ENCODE measurements around the gene LGI4.

Gene LGI4

GRCh38 chr19:35169221-35169995 lies 34.5 kb upstream of the LGI4 start:
- Histone ChIP-seq H3K27ac (no peak overlapping the region), H3K4me3 (no peak overlapping the region), H3K4me2 (no peak overlapping the region), H3K36me3 (peaks cover 85% of the 10 kb centered on the region), H3K4me1 (peaks cover 10% of the 10 kb centered on the region), H3K9ac (no peak overlapping the region), H4K20me1 (no peaks in the 10 kb centered on the region), H3K9me3 (peaks cover 23% of the 10 kb centered on the region), H3K27me3 (no peaks in the 10 kb centered on the region)
- no peak for TF ChIP-seq Cebpa-rat (IDR thresholded peaks at IDR 0.05)

- TF ChIP-seq Cebpa-rat (IDR thresholded peaks at IDR 0.05) = no peak
- Histone ChIP-seq H3K9ac (no peak overlapping the region), H3K4me1 (peaks cover 10% of the 10 kb centered on the region), H3K27ac (no peak overlapping the region), H3K4me3 (no peak overlapping the region), H4K20me1 (no peaks in the 10 kb centered on the region), H3K4me2 (no peak overlapping the region), H3K36me3 (peaks cover 97% of the 10 kb centered on the region), H3K27me3 (no peaks in the 10 kb centered on the region), H3K9me3 (peaks cover 35% of the 10 kb centered on the region)
These were observed 33.3 kb upstream of the LGI4 start for GRCh38 chr19:35168196-35168595.

GRCh38 chr19:35167251-35168119 lies 32.6 kb upstream of the LGI4 start:
- Histone ChIP-seq H4K20me1 (no peaks in the 10 kb centered on the region), H3K36me3 (peaks cover 97% of the 10 kb centered on the region), H3K4me3 (no peak overlapping the region), H3K9ac (peak overlapping the region; percentile 23; the same call in 1 of the 2 replicates), H3K4me1 (peaks cover 10% of the 10 kb centered on the region), H3K9me3 (peaks cover 42% of the 10 kb centered on the region), H3K27me3 (no peaks in the 10 kb centered on the region), H3K4me2 (peak overlapping the region; percentile 22; the same call in 1 of the 2 replicates), H3K27ac (no peak overlapping the region)
- no peak for TF ChIP-seq Cebpa-rat (IDR thresholded peaks at IDR 0.05)

GRCh38 chr19:35166100-35167063 lies 31.5 kb upstream of the LGI4 start:
- peak overlapping the region; percentile 23; the same call in 1 of the 2 replicates for H3K9ac ChIP-seq
- no peaks in the 10 kb centered on the region for H3K27me3 ChIP-seq

GRCh38 chr19:35165200-35166058 lies 30.6 kb upstream of the LGI4 start:
- Histone ChIP-seq H3K36me3 (peaks cover 96% of the 10 kb centered on the region), H3K9ac (no peak overlapping the region), H3K27me3 (no peaks in the 10 kb centered on the region), H3K4me3 (no peak overlapping the region), H3K4me2 (no peak overlapping the region), H3K4me1 (peaks cover 28% of the 10 kb centered on the region), H4K20me1 (peaks cover 7% of the 10 kb centered on the region), H3K9me3 (peaks cover 53% of the 10 kb centered on the region), H3K27ac (no peak overlapping the region)
- no peak for TF ChIP-seq Cebpa-rat (IDR thresholded peaks at IDR 0.05)

More at GRCh38 chr19:35166100-35167063, 31.5 kb upstream of the LGI4 start:
- peaks cover 19% of the 10 kb centered on the region for H3K4me1 ChIP-seq
- H3K9me3 ChIP-seq = peaks cover 52% of the 10 kb centered on the region
- no peak overlapping the region for H3K4me3 ChIP-seq
- no peaks in the 10 kb centered on the region for H4K20me1 ChIP-seq
- H3K4me2 ChIP-seq = no peak overlapping the region; the same call in 1 of the 2 replicates
- no peak for TF ChIP-seq Cebpa-rat (IDR thresholded peaks at IDR 0.05)
- no peak overlapping the region for H3K27ac ChIP-seq
- H3K36me3 ChIP-seq = peaks cover 97% of the 10 kb centered on the region

GRCh38 chr19:35164418-35164817 lies 29.6 kb upstream of the LGI4 start:
- H3K27ac ChIP-seq = no peak overlapping the region
- TF ChIP-seq Cebpa-rat (IDR thresholded peaks at IDR 0.05) = no peak
- H3K9me3 ChIP-seq = peaks cover 53% of the 10 kb centered on the region
- H3K27me3 ChIP-seq = no peaks in the 10 kb centered on the region
- H4K20me1 ChIP-seq = peaks cover 17% of the 10 kb centered on the region
- H3K4me2 ChIP-seq = no peak overlapping the region
- H3K36me3 ChIP-seq = peaks cover 95% of the 10 kb centered on the region
- no peak overlapping the region for H3K9ac ChIP-seq
- H3K4me3 ChIP-seq = no peak overlapping the region
- peaks cover 38% of the 10 kb centered on the region for H3K4me1 ChIP-seq

- Histone ChIP-seq H4K20me1 (peaks cover 33% of the 10 kb centered on the region), H3K36me3 (peaks cover 95% of the 10 kb centered on the region), H3K4me3 (no peak overlapping the region), H3K27me3 (no peaks in the 10 kb centered on the region), H3K9me3 (peaks cover 53% of the 10 kb centered on the region), H3K4me2 (no peak overlapping the region), H3K4me1 (peaks cover 55% of the 10 kb centered on the region), H3K9ac (no peak overlapping the region), H3K27ac (no peak overlapping the region)
- TF ChIP-seq Cebpa-rat (IDR thresholded peaks at IDR 0.05) = no peak
These were observed 27.8 kb upstream of the LGI4 start for GRCh38 chr19:35162471-35163326.

GRCh38 chr19:35161434-35161743 lies 26.5 kb upstream of the LGI4 start:
- peak overlapping the region; percentile 59; the same call in 1 of the 2 replicates for H3K27ac ChIP-seq
- peak overlapping the region; percentile 5; the same call in 1 of the 2 replicates for H3K4me3 ChIP-seq
- peaks cover 58% of the 10 kb centered on the region for H3K4me1 ChIP-seq
- H3K27me3 ChIP-seq = no peaks in the 10 kb centered on the region
- TF ChIP-seq Cebpa-rat (IDR thresholded peaks at IDR 0.05) = no peak
- peak overlapping the region; percentile 100 for H3K4me2 ChIP-seq
- no peak overlapping the region for H3K9ac ChIP-seq
- H3K9me3 ChIP-seq = peaks cover 50% of the 10 kb centered on the region
- H4K20me1 ChIP-seq = peaks cover 46% of the 10 kb centered on the region
- peaks cover 95% of the 10 kb centered on the region for H3K36me3 ChIP-seq
